Activated CD8-positive, alpha-beta memory T cell treated with anti-CD3 and anti-CD28 coated beads, Interleukin-2, amount 50 U/mL, for 48 hours (primary cell): ENCODE data around the gene PIBF1.
"Not testable (repeated sequence)": the region's sequence is repeated elsewhere in the genome, so short reads cannot be mapped to it uniquely, and the experiment has no call there.

Experiments used
- DNase-seq: peaks from one replicate; pipeline ENCODE4 v3.0.0-alpha.2; 2020

The PIBF1 gene

DNA sequence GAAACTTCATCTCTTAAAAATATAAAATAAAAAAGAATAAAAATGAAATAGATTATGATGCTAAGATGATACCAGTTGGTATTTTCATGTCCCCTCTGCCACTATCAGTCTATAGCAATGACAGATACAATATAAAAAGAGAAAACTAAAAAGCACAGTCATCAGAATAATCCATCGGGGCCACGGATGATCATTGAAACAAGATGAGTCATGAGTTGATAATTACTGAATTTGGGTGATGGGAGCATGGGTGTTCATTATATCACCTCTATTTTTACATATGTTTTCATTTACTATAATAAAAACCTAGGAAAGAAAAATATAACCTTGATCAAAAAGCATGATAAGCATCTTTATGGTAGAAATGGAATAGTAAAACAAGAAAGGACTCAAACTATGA, 41.1 kb downstream of the PIBF1 start:
- no peak for DNase-seq

DNA sequence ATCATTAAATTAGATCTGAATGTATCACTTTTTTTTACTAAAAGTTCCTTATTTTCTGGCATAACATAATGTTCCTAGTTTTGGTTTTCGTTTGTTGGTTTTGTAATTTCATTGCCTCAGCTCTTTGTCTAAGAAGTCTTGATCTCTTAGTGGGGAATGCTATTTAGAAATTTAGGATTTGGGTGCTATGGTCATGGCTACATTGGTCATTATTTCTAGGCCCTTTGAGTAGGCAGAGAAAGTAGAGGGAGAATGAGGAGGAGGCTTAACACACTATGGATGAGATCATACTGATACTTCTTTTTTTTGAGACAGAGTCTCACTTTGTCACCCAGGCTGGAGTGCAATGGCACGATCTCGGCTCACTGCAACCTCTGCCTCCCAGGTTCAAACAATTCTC, 41.8 kb downstream of the PIBF1 start:
- DNase-seq = no peak

GRCh38 chr13:72834601-72835000, 52.7 kb downstream of the PIBF1 start:
- DNase-seq = no peak

- DNase-seq = peak; percentile 54
These were observed 58.0 kb downstream of the PIBF1 start for GRCh38 chr13:72839831-72840426.

- no peak for DNase-seq
These were observed 61.1 kb downstream of the PIBF1 start for GRCh38 chr13:72842991-72843390.

GRCh38 chr13:72845148-72845547, 63.2 kb downstream of the PIBF1 start:
- not testable (repeated sequence) for DNase-seq

DNA sequence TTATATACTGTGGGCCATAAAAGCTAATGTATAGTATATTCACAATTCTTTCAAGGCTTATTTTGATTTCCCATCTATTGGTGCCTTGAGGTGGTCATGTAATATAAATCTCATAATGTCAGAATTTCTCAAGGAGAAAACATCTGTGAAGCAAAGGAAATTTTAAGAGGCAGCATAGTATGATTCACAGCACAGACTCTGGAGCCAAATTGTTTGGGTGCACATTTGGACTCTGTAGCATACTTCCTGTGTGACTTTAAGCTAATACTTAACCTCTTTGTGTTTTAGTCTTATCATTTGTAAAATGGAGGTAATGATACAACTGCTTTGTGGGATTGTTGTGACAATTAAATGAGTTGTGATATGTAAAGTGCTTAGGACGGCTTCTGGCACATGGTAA, 67.6 kb downstream of the PIBF1 start:
- no peak for DNase-seq

DNA sequence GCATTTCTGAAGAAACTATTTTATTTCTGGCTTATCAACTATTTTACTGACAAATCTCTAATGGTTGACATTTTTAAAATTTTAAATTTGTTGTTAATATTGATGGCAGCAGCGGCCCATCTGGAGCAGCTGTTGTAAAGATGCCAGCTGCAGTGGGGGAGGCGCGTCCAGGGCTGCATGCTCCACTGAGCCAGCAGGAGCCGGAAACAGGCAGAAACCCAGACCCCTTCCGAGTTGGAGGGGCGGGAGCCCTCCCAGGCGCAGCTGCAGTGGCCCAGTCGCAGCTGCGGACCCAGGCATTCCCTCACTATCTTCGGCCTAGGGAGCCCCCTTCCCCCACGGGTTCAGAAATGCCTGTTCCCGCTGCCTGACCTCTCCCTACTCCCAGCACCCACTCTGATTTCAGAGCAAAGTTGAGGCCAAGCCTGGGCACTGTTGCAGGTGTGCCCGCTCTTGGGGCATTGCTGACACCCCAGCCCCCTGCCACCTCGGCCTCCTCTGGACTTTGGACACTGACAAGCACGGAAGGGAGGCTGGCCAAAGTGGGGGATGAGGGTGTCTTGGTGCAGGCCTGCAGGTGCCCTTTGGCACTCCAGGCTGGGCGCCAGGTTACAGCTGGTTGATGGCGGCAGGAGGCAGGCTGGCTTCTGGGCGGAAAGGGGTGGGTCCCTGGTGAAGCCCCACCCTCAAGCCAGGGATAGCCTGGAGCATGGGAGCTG, 69.2 kb downstream of the PIBF1 start:
- no peak for DNase-seq

DNA sequence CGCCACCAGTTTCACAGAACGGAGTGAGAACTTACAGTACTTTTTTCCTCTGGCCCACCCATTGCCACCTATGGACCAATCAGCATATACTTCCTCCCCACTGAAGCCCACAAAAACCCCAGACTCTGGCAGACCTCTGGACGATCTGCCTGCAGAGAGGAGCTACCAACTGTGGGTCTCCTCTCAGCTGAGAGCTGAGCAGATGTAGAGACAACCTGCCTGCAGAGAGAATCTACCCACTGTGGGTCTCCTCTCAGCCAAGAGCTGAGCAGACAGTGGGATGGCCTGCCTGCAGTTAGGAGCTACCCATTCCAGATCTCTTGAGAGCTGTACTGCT, 69.7 kb downstream of the PIBF1 start:
- no peak for DNase-seq

GRCh38 chr13:72852207-72852606, 70.3 kb downstream of the PIBF1 start:
- no peak for DNase-seq

GRCh38 chr13:72853000-72853399, 71.1 kb downstream of the PIBF1 start:
- DNase-seq = no peak

DNA sequence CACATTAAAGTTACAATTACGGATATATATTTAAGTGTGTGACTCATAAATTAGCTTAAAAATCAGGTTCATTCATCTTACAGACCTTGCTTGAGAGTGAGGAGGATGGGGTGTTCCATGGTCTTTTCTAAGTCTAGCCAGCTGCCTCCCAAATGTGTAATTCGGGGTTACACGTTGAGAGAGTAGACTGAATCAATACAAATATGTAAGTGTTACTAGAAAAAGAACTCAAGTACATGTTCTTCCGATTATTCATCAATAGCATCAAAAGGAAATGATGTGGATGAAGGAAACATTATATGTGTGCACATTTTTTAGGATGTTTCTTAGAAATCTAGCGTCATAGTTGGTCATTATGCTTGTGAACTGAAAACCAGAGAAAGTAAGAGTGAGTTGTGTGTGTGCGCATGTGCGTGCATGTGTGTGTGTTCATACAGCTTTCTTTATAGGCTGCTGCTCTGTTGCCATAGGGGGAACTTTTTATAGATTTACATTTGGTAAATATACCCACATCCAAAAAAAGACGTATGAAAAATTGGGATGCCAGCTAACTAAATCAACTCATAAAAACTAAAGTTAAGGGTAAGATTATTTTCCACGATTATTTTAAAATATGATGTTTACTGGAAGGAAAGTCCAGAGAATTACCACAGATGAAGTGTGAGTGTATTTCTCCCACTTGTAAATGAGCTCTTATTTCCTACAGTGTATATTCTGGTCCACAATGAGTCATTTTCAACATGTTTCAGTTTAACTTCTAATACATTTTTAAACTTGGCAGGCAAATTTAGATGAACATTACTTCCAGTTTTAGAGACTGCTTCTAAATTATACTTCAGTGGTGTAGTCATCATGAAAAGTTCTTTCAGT, 82.4 kb downstream of the PIBF1 start:
- DNase-seq = no peak

GRCh38 chr13:72868229-72868628, 86.3 kb downstream of the PIBF1 start:
- DNase-seq = no peak

DNA sequence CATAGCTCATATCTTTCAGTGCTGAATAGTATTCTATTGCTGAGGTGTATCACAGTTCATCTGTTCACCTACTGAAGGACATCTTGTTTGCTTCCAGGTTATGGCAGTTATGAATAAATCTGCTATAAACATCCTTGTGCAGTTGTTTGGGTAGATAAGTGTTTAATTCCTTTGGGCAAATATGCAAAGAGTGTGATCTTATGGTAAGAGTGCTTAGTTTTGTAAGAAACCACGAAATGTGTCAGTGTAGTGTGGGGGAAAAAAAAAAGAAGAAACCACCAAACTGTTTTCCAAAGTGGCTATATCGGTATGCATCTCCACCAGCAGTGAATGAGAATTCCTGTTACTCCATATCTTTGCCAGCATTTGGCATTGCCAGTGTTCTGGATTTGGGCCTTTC, 93.3 kb downstream of the PIBF1 start:
- DNase-seq = no peak

DNA sequence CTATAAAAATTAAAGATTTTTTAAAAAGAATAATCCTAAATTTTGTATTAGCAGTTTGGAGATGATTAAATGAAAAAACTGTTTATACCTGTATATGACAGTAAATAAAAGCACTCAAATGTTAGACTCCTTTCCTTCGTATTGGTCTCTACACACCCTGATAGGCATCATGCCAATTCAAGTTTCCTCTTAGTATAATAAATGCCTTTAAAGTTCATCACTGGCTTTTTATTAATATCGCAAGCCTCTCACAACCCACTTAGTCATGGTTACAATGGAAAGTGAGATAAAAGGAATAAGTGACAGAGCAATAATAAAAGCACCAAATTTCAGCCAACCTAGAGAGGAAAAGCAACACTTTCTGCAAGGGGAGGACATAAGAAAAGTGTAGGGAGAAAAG, 102.2 kb downstream of the PIBF1 start:
- no peak for DNase-seq

DNA sequence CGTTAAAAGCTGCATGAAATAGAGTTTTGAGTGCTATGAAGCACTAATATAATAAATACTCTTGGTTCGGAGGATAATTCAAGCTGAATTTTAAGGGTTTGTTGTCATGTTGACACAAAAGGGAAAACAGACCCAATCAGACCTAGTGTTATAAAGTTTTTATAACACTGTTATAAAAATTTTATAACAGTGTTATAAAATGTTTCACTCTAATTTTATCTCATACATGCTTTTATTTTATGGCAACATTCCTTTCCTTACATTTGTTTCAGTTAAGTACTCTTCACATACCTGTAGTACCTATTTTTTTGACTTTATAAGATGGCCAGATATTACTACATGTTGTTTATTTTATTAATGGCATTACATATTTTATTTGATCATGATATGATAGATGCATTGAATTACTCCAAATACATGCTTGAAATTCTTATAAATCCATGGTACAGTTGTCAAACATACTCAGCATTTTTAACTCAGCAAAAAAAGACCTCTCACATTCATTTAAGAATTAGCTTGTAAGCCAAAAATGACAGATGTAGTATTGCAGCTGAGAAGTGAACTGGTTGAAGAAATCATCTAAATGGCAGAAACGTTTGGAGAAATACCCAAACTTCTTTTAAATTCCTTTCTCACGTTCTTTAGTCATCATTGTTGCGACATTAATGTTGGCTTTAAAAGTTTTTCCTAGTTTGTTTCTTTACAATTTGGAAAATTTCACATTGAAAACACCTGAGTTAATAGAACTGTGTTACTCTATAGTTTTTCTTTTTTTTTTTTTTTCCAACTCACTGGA, 104.5 kb downstream of the PIBF1 start:
- DNase-seq = no peak

DNA sequence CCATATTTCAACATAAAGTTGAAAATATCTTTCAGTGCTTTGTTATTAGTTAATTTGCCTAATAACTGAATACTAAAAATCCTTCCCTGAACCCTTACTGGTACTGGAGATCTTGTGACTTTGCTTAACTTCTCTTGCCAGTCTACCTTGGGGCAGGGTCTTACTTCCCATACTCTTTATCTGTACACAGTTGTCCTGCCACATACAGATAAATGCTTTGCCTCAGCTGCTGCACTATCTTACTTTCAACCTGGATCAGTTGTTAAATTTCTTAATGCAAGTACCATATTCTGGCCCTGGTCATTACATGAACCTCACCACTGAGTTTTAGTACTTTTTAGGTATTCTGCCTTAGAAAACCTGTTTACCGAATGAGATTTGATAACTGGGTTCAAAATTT, 107.6 kb downstream of the PIBF1 start:
- DNase-seq = no peak

- DNase-seq = no peak
These were observed 108.6 kb downstream of the PIBF1 start for GRCh38 chr13:72890546-72890945.

GRCh38 chr13:72891423-72891822, 109.5 kb downstream of the PIBF1 start:
- no peak for DNase-seq

DNA sequence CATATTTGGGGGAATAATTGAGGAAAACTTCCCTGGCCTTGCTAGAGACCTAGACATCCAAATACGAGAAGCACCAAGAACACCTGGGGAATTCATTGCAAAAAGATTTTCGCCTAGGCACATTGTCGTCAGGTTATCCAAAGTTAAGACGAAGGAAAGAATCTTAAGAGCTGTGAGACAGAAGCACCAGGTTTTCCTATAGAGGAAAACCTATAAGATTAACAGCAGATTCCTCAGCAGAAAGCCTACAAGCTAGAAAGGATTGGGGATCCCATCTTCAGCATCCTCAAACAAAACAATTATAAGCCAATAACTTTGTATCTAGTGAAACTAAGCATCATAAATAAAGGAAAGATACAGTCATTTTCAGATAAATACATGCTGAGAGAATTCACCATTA, 114.9 kb downstream of the PIBF1 start:
- no peak for DNase-seq

- DNase-seq = not testable (repeated sequence)
These were observed 119.6 kb downstream of the PIBF1 start for GRCh38 chr13:72901546-72901945.

DNA sequence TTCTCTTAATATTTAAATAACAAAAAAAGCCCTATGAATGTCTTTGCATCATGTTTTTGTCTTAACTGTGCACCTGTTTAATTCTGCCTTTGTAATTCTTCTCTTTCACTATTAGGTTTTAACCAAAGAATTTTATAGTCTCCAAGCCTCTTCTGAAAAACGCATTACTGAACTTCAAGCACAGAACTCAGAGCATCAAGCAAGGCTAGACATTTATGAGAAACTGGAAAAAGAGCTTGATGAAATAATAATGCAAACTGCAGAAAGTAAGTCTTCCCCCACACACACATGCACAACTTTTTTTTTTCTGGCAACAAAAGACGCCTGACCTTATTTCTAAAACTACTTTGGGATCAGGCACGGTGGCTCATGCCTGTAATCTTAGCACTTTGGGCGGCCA, 126.5 kb downstream of the PIBF1 start:
- no peak for DNase-seq

DNA sequence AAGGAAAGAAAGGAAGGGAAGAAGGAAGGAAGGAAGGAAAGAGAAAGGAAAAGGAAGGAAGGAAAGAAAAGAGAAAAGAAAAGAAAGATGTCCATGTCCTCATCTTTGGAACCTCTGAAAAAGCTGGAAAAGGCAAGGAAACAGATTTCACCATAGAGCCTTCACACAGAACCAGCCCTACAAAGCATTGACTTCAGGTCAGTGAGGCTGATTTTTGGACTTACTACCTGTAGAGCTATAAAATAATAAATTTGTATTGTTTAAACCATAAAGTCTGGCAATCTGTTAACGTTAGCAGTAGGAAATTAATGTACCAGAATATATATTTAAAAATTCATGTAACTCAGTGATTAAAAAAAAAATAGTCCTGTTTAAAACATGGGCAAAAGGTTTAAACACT, 130.0 kb downstream of the PIBF1 start:
- no peak for DNase-seq
